Parathyroid adenoma (tissue), 2 donors: ENCODE measurements around the gene DHRSX.

Experiments used
- H2AFZ ChIP-seq: fragments of 300-600 bp; sonication (generic); one replicate; pipeline ENCODE4 v1.7.0; 2017; ENCODE audit warnings: antibody characterized with exemption, mild to moderate bottlenecking
- H3K27ac ChIP-seq: fragments of 300-600 bp; sonication (generic); one replicate; pipeline ENCODE4 v1.7.0; 2017
- H3K27me3 ChIP-seq: fragments of 300-600 bp; sonication (generic); one replicate; pipeline ENCODE4 v1.7.0; 2017; ENCODE audit warnings: low read length; ENCODE audit not compliant: control insufficient read depth, insufficient read depth
- H3K36me3 ChIP-seq: fragments of 300-600 bp; sonication (generic); one replicate; pipeline ENCODE4 v1.7.0; 2017; ENCODE audit warnings: low read length; ENCODE audit not compliant: control insufficient read depth, insufficient read depth
- H3K4me1 ChIP-seq: fragments of 300-600 bp; sonication (generic); one replicate; pipeline ENCODE4 v1.7.0; 2017; ENCODE audit warnings: control low read depth
- H3K4me2 ChIP-seq: fragments of 300-600 bp; sonication (generic); one replicate; pipeline ENCODE4 v1.7.0; 2017; ENCODE audit warnings: low read length
- H3K4me3 ChIP-seq: fragments of 300-600 bp; sonication (generic); one replicate; pipeline ENCODE4 v1.7.0; 2017; ENCODE audit warnings: low read depth, low read length
- H3K79me2 ChIP-seq: fragments of 300-600 bp; sonication (generic); one replicate; pipeline ENCODE4 v1.7.0; 2017; ENCODE audit warnings: control low read depth
- H3K9ac ChIP-seq: fragments of 300-600 bp; sonication (generic); one replicate; pipeline ENCODE4 v1.7.0; 2017; ENCODE audit warnings: mild to moderate bottlenecking
- H3K9me3 ChIP-seq: fragments of 300-600 bp; sonication (generic); one replicate; pipeline ENCODE4 v1.7.0; 2017; ENCODE audit warnings: low read length; ENCODE audit not compliant: control insufficient read depth
- CTCF ChIP-seq: fragments of 300-600 bp; sonication (generic); IDR thresholded peaks from one replicate; pipeline ENCODE4 v1.7.0; 2017; ENCODE audit warnings: antibody characterized with exemption, mild to moderate bottlenecking
- donor health status: primary hyperparathyroidism.

The DHRSX gene

GRCh38 chrX:2187352-2188115, 313.2 kb downstream of the DHRSX start:
- no peak for TF ChIP-seq CTCF

GRCh38 chrX:2185341-2186082, 315.3 kb downstream of the DHRSX start:
- Histone ChIP-seq H3K27me3 (no peaks in the 10 kb centered on the region), H3K4me1 (no peaks in the 10 kb centered on the region), H3K4me3 (no peak overlapping the region), H3K9me3 (no peaks in the 10 kb centered on the region), H3K36me3 (no peaks in the 10 kb centered on the region), H3K4me2 (no peak overlapping the region), H3K9ac (no peak overlapping the region), H2AFZ (no peak overlapping the region), H3K79me2 (no peaks in the 10 kb centered on the region), H3K27ac (no peak overlapping the region)
- TF ChIP-seq CTCF = no peak

More at GRCh38 chrX:2187352-2188115, 313.2 kb downstream of the DHRSX start:
- no peak overlapping the region for H3K9ac ChIP-seq
- H3K4me3 ChIP-seq = no peak overlapping the region
- H3K79me2 ChIP-seq = no peaks in the 10 kb centered on the region
- H3K27ac ChIP-seq = no peak overlapping the region
- H3K27me3 ChIP-seq = no peaks in the 10 kb centered on the region
- no peak overlapping the region for H3K4me2 ChIP-seq
- H3K9me3 ChIP-seq = no peaks in the 10 kb centered on the region
- H3K36me3 ChIP-seq = no peaks in the 10 kb centered on the region
- no peak overlapping the region for H2AFZ ChIP-seq
- H3K4me1 ChIP-seq = no peaks in the 10 kb centered on the region

GRCh38 chrX:2184089-2184488, 316.7 kb downstream of the DHRSX start:
- Histone ChIP-seq H2AFZ (no peak overlapping the region), H3K9me3 (no peaks in the 10 kb centered on the region), H3K4me1 (no peaks in the 10 kb centered on the region), H3K4me2 (no peak overlapping the region), H3K27ac (no peak overlapping the region), H3K36me3 (no peaks in the 10 kb centered on the region), H3K27me3 (no peaks in the 10 kb centered on the region), H3K9ac (no peak overlapping the region), H3K4me3 (no peak overlapping the region), H3K79me2 (no peaks in the 10 kb centered on the region)
- no peak for TF ChIP-seq CTCF

- no peak for TF ChIP-seq CTCF
- H3K79me2 ChIP-seq = no peaks in the 10 kb centered on the region
- no peak overlapping the region for H3K27ac ChIP-seq
- no peaks in the 10 kb centered on the region for H3K36me3 ChIP-seq
- no peaks in the 10 kb centered on the region for H3K4me1 ChIP-seq
- H3K9ac ChIP-seq = no peak overlapping the region
- no peak overlapping the region for H3K4me3 ChIP-seq
- no peak overlapping the region for H2AFZ ChIP-seq
- H3K9me3 ChIP-seq = no peaks in the 10 kb centered on the region
- H3K27me3 ChIP-seq = no peaks in the 10 kb centered on the region
- no peak overlapping the region for H3K4me2 ChIP-seq
These were observed 317.5 kb downstream of the DHRSX start for GRCh38 chrX:2183193-2183725.
